Activated CD8-positive, alpha-beta memory T cell treated with anti-CD3 and anti-CD28 coated beads for 36 hours (primary cell): ENCODE results near the gene DBR1. TPM values are rescaled to one million over a fixed set of nuclear protein-coding genes. Genes with fewer than 3 reads are reported as not detected.

Experiments used
- CTCF ChIA-PET: fragments of 350-600 bp; sonication (Branson Sonifier 250); formaldehyde crosslinking; loops from one replicate; lab custom pipeline; 2021; ENCODE audit warnings: antibody characterized with exemption; lab: Charles Lee
- POLR2A ChIA-PET: fragments of 350-600 bp; sonication (Branson Sonifier 250); formaldehyde crosslinking; loops from one replicate; lab custom pipeline; 2021; ENCODE audit warnings: antibody characterized with exemption; lab: Charles Lee
- total RNA-seq, 2 experiments: library from RNA; stranded (reverse); gene quantifications; one replicate each; pipeline ENCODE4 v1.2.3, GENCODE V29; 2021

Gene DBR1
- total RNA-seq, result 10 to 100 TPM; 26.2 to 26.7 TPM

GRCh38 chr3:138174421-138175131 lies at the start of gene DBR1:
TSS of gene DBR1 (minus strand) at chr3:138174921. CDS start at chr3:138174795, 126 bp downstream.
- ChIA-PET POLR2A (interaction anchor here (1.0 to 2.5 kb wide), 2 partner anchors 13 to 59 kb away, joined by 4 to 13 read pairs; partner anchors contain the start of gene ARMC8), CTCF (no interaction called here)

- ChIA-PET CTCF (interaction anchor here (0.6 kb wide), 1 partner anchor 48 kb away, joined by 3 read pairs; no protein-coding TSS in a partner anchor), POLR2A (no interaction called here)
These were observed 48.2 kb upstream of the DBR1 start for GRCh38 chr3:138222942-138223287.

GRCh38 chr3:138222131-138222941 lies 47.6 kb upstream of the DBR1 start:
- ChIA-PET CTCF (no interaction called here), POLR2A (no interaction called here)

GRCh38 chr3:138220788-138221187 lies 46.1 kb upstream of the DBR1 start:
- CTCF ChIA-PET, result no interaction called here
- POLR2A ChIA-PET, result no interaction called here

- CTCF ChIA-PET, result no interaction called here
These were observed 45.5 kb upstream of the DBR1 start for GRCh38 chr3:138220242-138220641.

GRCh38 chr3:138219255-138219654 lies 44.5 kb upstream of the DBR1 start:
- CTCF ChIA-PET, result no interaction called here
- POLR2A ChIA-PET, result no interaction called here

More at GRCh38 chr3:138220242-138220641, 45.5 kb upstream of the DBR1 start:
- POLR2A ChIA-PET, result no interaction called here

GRCh38 chr3:138213398-138214085 lies 38.8 kb upstream of the DBR1 start:
- ChIA-PET POLR2A (no interaction called here), CTCF (interaction anchor here (0.7 kb wide), 2 partner anchors 35 to 134 kb away, joined by 3 read pairs; no protein-coding TSS in a partner anchor)

- CTCF ChIA-PET, result no interaction called here
- POLR2A ChIA-PET, result no interaction called here
These were observed 35.8 kb upstream of the DBR1 start for GRCh38 chr3:138210528-138210927.

GRCh38 chr3:138206196-138206595 lies 31.5 kb upstream of the DBR1 start:
- POLR2A ChIA-PET, result no interaction called here
- CTCF ChIA-PET, result no interaction called here

GRCh38 chr3:138205527-138205926 lies 30.8 kb upstream of the DBR1 start:
- ChIA-PET POLR2A (no interaction called here), CTCF (no interaction called here)

- POLR2A ChIA-PET, result no interaction called here
- CTCF ChIA-PET, result no interaction called here
These were observed 29.2 kb upstream of the DBR1 start for GRCh38 chr3:138203938-138204337.

GRCh38 chr3:138202945-138203701 lies 28.4 kb upstream of the DBR1 start:
- ChIA-PET POLR2A (no interaction called here), CTCF (interaction anchor here (0.6 kb wide), 1 partner anchor 68 kb away, joined by 4 read pairs; no protein-coding TSS in a partner anchor)

- CTCF ChIA-PET, result no interaction called here
- POLR2A ChIA-PET, result no interaction called here
These were observed 25.7 kb upstream of the DBR1 start for GRCh38 chr3:138200424-138200823.

- ChIA-PET CTCF (no interaction called here), POLR2A (no interaction called here)
These were observed 25.1 kb upstream of the DBR1 start for GRCh38 chr3:138199851-138200250.

- ChIA-PET CTCF (no interaction called here), POLR2A (no interaction called here)
These were observed 22.8 kb upstream of the DBR1 start for GRCh38 chr3:138197524-138197923.

- POLR2A ChIA-PET, result interaction anchor here (0.7 kb wide), 1 partner anchor 19 kb away, joined by 6 read pairs; no protein-coding TSS in a partner anchor
- CTCF ChIA-PET, result no interaction called here
These were observed 22.3 kb upstream of the DBR1 start for GRCh38 chr3:138197058-138197457.

- ChIA-PET POLR2A (no interaction called here), CTCF (no interaction called here)
These were observed 21.3 kb upstream of the DBR1 start for GRCh38 chr3:138196023-138196422.

GRCh38 chr3:138195481-138195880 lies 20.8 kb upstream of the DBR1 start:
- ChIA-PET CTCF (no interaction called here), POLR2A (interaction anchor here (0.7 kb wide), 2 partner anchors 12 to 239 kb away, joined by 3 to 9 read pairs; partner anchors contain the start of gene ESYT3)
